ENCODE results near the gene MRPL49.

MRPL49 gene

DNA sequence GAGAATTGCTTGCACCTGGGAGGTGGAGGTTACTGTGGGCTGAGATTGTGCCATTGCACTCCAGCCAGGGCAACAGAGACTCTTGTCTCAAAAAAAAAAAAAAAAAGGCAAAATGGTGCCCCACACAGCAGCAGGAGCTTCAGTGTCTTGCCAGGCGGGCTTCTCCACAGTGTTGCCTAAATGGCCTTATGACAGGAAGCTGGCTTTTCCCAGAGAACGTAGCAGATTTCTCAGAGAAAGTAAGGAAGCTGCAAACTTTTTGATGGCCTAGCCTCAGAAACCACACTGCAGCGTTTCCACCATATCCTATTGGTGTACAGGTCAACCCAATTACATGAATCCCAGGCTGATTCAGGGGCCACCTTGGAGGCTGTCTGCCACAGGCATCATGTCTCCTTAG, 35.2 kb downstream of the MRPL49 start:
- Histone ChIP-seq H3K36me3 (no peaks in the 10 kb centered on the region), H3K27ac (no peak overlapping the region), H3K9me3 (no peaks in the 10 kb centered on the region), H3K4me1 (ENCODE audit: control insufficient read depth in 1 of 2, insufficient read depth in 1 of 2, low read depth in 1 of 2, low read length in 1 of 2) (peaks cover 6 to 12% of the 10 kb centered on the region in 2 experiments), H3K27me3 (no peaks in the 10 kb centered on the region), H3K4me3 (ENCODE audit: low read depth in 1 of 2, low read length in 1 of 2) (no peak overlapping the region)
- no peak for TF ChIP-seq CTCF (IDR thresholded peaks at IDR 0.05)

- H3K9me3 ChIP-seq = no peaks in the 10 kb centered on the region
- H3K27me3 ChIP-seq = no peaks in the 10 kb centered on the region
- H3K36me3 ChIP-seq = no peaks in the 10 kb centered on the region
- peaks cover 6 to 12% of the 10 kb centered on the region in 2 experiments for H3K4me1 ChIP-seq (ENCODE audit: control insufficient read depth in 1 of 2, insufficient read depth in 1 of 2, low read depth in 1 of 2, low read length in 1 of 2)
- no peak for TF ChIP-seq CTCF (IDR thresholded peaks at IDR 0.05)
- no peak overlapping the region for H3K27ac ChIP-seq
- H3K4me3 ChIP-seq (ENCODE audit: low read depth in 1 of 2, low read length in 1 of 2) = no peak overlapping the region
These were observed 36.9 kb downstream of the MRPL49 start for GRCh38 chr11:65159012-65159411.

DNA sequence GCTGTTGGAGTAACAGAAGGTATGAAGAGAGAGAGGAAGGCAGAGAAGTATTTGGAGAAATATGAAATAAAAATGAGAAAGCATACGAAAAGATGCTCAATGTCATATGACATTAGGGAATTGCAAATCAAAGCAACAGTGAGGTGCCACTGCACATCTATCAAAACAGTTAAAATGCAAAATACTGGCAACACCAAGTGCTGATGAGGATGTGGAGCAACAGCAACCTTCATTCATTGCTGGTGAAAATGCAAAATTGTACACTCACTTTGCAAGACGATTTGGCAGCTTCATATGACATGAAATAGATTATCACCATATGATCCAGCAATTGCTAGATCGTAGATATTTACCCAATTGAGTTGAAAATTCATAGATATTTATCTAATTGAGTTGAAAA, 38.5 kb downstream of the MRPL49 start:
- Histone ChIP-seq H3K27me3 (no peaks in the 10 kb centered on the region), H3K9me3 (no peaks in the 10 kb centered on the region)
- no peak for TF ChIP-seq CTCF (IDR thresholded peaks at IDR 0.05)

DNA sequence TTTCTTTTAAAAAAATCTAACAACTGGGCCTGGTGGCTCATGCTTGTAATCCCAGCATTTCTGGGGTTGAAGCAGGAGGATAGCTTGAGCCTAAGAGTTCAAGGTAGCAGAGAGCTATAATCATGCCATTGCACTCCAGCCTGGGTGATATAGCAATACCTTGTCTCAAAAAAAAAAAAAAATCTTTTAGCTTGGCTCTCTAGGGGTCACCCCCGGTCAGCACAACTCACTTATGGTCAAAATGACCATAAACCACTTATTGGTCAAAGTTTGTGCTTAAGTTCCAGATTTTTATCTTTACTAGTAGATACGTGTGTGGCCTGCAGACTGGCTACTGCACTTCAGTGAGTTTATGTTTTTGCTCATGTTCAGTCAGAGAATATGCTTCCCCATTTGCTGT, 41.6 kb downstream of the MRPL49 start:
- no peaks in the 10 kb centered on the region for H3K9me3 ChIP-seq
- no peak overlapping the region for H3K27ac ChIP-seq
- H3K4me1 ChIP-seq (ENCODE audit: control insufficient read depth in 1 of 2, insufficient read depth in 1 of 2, low read depth in 1 of 2, low read length in 1 of 2) = no peaks in the 10 kb centered on the region
- no peak overlapping the region for H3K4me3 ChIP-seq (ENCODE audit: low read depth in 1 of 2, low read length in 1 of 2)
- H3K27me3 ChIP-seq = no peaks in the 10 kb centered on the region
- TF ChIP-seq CTCF (IDR thresholded peaks at IDR 0.05) = no peak
- no peaks in the 10 kb centered on the region for H3K36me3 ChIP-seq

More for the DNA sequence above, 38.5 kb downstream of the MRPL49 start:
- Histone ChIP-seq H3K4me3 (ENCODE audit: low read depth in 1 of 2, low read length in 1 of 2) (no peak overlapping the region), H3K4me1 (ENCODE audit: control insufficient read depth in 1 of 2, insufficient read depth in 1 of 2, low read depth in 1 of 2, low read length in 1 of 2) (peaks cover 6 to 12% of the 10 kb centered on the region in 2 experiments), H3K36me3 (no peaks in the 10 kb centered on the region), H3K27ac (no peak overlapping the region)

DNA sequence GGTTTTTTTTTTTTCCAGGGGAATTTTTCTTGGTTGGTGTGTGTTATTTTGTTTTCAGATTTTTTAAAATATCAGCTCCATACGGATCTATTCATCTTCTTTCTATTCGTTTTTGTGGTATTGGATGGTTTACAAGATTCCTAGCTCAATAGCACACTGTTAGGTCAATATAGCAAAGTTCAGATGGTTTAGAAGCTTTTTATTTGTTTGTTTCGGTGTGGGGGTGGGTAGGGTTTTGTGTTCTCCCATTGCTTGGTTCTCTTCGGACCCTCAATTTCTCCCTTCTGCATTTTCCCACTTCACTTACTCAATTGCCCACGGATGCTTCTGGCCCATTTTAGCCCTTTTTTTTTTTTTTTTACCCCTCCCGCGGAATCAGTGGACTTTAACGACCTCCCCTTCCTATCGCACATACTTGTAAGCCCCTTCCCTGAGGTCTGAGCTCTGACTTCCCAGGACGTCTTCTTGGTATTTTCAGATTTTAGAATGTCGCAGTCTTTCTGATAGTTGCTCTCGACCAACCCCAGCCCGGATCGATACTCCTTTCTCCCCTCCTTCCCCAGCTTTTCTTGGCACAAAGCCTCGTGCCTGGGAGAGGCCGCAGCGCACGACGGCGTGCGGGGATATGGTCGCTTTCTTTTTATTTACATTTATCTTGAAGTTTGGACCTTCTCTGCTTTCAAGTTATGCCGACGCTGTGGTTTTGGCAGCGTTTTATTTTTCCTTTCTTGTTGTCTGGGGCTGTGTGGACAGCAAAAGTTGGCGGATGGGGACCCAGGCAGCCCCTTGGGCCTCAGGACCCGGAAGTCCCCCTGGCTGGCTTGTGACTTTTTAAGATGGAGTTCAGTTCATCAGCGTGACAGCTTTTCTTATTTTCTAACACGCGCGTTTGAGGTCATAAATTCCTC, 43.5 kb downstream of the MRPL49 start:
- Histone ChIP-seq H3K27me3 (no peaks in the 10 kb centered on the region), H3K9me3 (no peaks in the 10 kb centered on the region), H3K36me3 (no peaks in the 10 kb centered on the region), H3K4me3 (ENCODE audit: low read depth in 1 of 2, low read length in 1 of 2) (no peak overlapping the region), H3K27ac (no peak overlapping the region), H3K4me1 (ENCODE audit: control insufficient read depth in 1 of 2, insufficient read depth in 1 of 2, low read depth in 1 of 2, low read length in 1 of 2) (peaks cover 5 to 7% of the 10 kb centered on the region in 2 experiments)
- TF ChIP-seq CTCF (IDR thresholded peaks at IDR 0.05) = no peak
